ENCODE measurements around the gene PPP1R12C.

The PPP1R12C gene

DNA sequence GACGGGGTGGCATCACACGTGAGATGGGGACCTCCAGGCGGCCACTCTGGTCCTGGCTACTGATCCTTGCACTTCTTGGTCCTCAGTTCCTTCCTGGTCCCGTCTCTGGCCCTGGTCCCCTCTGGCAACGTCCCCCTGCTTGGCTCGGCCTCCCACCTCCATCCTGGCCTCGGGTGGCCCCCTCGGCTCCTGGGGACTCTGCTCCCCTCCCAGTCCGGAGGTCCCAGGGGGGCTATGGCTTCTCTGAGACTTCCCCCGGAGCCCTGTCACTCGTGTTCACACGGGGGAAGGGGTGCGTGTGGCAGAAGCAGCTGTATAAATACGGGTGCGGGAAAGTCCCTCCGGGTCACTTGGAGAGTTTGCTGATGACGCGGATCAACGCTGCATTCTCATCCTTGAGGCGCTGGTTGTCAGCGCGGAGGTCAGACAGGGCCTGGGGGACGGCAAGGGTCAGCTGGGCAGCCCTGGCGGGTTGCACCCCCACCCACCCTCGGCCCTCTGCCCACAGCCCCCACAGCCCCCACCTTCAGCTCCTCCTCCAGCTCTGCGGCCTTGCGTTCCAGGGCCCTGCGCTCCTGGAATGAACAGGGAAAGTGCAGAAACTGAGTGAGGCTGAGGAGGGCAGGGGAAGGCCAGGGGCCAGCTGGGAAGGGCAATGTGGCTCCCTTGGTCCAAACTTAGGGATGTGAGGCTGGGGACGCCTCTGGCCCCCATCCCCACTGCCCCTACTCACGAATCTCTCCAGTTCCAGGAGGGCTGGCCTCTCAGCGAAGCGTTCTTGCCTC lies 26.1 kb downstream of the PPP1R12C start:
- in situ Hi-C loops (cut with MboI; ENCODE audit: low sequenced_read_pairs) = no loop called here

DNA sequence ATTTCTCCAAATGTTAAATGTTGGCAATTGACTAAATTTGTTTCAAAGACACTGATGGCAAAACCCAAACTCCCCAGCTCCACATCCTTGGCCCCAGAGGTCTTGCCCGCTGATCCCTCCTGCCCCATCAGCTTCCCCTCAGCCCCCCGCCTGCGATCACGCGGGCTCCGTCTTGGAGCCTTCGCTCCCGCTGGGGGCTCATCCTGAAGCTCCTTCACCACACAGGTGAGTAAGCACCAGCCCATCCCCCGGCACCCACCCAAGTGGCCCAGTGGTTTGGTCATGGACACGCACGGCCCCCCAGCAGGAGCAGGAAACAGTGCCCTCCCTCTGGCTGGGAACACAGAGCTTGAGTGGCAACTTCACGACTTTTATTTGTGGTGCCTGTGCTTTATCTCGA lies 26.9 kb downstream of the PPP1R12C start:
- in situ Hi-C loops (cut with MboI; ENCODE audit: low sequenced_read_pairs) = no loop called here

DNA sequence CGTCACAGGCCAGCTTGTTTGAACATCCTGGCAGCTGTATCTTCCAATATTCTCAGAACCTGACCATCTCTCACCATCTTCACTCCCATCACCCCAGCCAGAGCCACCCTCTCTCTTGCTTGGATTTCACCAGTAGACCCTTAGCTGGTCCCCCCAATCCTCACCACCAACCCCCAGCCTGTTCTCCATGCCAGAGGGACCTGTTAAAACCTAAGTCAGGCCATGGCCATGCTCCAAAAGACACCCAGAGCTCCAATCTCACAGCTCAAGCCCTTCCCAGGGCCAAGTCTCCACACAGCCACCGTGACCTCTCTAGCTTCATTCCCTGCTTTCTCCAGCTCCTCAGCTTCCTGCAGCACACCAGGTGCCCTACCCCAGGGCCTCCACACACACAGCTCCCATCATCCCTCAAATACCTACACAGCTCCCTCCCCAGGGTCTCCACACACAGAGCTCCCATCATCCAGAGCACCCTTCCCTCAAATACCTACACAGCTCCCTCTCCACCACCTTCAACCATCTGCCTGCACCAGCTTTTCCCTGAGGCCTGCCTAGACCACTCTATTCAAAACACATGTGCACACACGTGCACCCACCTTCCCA lies 28.0 kb downstream of the PPP1R12C start:
- in situ Hi-C loops (cut with MboI; ENCODE audit: low sequenced_read_pairs) = no loop called here

DNA sequence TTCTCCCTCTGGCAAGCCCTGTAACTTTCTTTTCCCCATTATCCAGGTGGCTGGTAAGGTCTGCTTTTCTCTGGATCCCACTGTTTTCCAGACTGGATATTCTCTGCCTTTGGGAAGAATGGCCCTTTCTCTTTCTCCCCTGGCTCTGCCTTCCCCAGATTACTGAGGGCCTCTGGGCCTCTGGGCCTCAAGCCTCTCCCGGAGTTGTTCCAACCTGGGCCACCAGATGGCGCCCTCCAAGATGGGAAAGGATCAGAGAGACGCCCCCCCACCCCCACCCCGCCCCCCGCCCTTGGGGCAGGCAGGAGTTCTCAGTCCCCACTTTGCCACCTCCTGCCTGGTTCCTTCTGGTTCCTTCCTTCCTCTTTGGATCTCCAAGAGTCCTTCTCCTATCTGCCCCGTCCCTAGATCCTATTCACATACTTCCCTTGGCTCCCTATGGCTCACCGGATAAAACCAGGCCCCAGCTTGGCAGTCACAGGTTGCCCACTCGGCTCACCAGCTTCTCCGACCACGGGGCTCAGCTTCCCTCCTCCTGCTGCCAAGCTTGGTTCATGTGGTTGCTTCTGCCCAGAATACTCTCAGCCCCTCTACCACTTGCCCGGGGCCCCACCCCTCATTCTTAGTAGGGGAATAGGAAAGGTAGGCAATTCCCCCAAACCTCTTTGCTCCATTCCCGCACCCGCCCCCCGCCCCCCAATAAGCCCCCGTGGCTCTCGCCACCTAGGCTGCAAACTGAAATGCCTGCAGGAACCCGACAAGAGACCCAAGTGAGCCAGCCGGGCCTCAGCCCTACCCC lies 28.7 kb downstream of the PPP1R12C start:
- in situ Hi-C loops (cut with MboI; ENCODE audit: low sequenced_read_pairs) = no loop called here

DNA sequence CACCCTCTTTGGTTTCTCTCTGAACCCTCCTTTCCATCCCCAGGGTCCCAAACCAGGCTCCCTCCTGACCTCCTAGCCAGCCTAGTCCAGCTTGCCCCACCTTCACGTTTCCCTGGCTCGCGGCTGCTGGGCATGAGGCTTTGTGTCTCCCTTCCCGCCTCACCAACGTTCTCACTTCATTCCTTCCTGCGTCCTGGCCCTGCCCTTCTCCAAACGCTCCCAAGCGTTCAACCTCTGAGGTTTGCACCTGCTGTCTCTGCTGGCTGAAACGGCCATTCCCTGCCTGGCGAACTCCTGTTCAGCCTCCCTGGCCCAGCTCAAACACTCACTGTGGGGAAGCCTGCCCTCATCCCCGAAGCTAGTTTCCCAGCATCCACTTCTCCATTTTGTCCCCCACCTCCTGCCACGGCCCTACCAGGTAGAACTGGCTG lies 29.4 kb downstream of the PPP1R12C start:
- in situ Hi-C loops (cut with MboI; ENCODE audit: low sequenced_read_pairs) = no loop called here

DNA sequence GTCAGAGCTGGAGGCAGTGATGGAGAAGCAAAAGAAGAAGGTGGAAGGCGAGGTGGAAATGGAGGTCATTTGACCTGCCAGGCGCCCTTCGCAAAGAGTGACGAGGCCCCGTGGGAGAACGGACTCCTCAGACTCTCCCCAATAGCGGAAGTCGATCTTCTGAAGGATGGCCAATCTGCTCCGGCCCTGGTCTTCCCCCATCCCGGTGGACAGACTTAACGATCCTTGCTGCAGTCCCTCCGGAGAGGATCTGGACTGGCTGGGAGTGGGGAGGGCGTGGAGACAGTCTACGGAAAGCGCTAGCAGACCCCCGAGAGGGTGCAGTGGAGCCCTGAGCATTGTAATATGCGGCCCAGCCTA lies 29.9 kb downstream of the PPP1R12C start:
- in situ Hi-C loops (cut with MboI; ENCODE audit: low sequenced_read_pairs) = no loop called here

DNA sequence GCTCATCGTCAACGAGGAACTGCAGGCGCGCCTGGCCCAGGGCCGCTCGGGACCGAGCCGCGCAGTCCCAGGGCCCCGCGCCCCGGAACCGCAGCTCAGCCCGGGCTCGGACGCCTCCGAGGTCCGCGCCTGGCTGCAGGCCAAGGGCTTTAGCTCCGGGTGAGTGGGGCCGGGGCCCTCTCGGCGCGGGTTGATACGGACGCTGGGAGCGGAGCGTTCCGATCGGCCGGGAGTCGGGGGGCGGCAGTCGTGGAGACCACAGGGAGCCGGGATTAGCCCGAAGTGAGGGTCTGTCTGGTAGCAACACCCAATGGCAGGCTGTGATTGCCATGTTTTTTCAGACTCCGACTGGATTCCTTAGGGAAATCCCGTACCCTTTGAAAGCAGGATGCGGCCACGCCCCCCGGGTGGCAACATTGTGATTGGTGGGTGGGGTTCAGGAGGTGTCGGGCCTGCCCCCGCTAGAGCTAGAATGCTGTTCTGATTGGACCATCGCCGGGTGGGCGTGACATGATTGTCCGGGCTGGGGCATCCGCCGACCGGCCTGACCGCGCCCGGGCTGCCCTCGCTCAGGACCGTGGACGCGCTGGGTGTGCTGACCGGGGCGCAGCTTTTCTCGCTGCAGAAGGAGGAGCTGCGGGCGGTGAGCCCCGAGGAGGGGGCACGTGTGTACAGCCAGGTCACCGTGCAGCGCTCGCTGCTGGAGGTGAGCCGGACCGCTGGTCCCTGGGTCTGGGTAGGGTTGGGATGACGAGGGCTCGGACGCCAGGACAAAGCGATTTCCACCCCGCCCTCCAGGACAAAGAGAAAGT lies 30.5 kb downstream of the PPP1R12C start:
- in situ Hi-C loops (cut with MboI; ENCODE audit: low sequenced_read_pairs) = no loop called here

DNA sequence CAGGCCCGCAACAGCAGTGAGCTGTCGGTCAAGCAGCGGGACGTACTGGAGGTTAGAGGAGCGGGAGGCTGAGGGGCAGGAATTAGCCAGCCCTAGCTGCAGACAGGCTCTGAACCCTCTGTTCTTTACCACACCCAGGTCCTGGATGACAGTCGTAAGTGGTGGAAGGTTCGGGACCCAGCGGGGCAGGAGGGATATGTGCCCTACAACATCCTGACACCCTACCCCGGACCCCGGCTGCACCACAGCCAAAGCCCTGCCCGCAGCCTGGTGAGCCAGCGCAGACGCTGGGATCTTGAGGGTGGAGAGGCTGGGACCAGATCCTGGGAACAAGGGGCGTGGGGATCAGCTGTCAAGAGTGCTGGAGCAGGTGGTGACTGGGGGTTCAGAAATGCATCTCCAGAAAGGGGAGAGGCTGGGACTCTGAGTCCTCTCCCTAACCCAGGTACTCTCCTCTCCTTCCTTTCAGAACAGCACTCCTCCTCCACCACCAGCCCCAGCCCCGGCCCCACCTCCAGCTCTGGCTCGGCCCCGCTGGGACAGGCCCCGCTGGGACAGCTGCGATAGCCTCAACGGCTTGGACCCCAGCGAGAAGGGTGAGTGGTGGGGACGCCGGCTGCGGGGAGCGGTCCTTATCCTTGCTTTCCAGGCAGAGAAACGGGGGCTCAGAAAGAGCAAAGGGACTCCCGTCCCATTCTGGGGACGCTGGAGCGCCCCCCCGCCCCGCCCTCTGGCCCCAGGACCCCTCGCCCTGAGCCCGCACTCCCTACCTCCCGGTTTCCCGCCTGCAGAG lies 31.3 kb downstream of the PPP1R12C start:
- in situ Hi-C loops (cut with MboI; ENCODE audit: low sequenced_read_pairs) = no loop called here

DNA sequence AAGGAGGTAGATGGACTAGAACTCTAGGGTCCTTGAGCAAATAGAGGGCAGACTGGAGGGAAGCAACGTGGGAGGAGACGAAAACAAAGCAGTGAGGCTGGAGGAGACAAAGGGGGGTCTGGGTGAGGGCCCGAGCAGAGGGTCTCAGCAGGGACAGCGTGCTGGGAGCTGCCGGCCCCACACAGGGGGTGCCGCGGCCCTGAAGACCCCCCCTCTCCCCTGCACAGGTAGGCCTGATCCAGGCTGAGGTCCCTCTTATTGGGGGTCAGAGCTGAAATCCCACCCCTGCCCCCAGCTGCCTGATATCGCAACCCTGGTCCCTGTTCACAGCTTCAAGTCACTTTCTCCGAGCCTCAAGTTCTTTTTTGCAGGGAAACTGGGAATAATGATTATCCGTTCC lies 33.0 kb downstream of the PPP1R12C start:
- in situ Hi-C loops (cut with MboI; ENCODE audit: low sequenced_read_pairs) = no loop called here

DNA sequence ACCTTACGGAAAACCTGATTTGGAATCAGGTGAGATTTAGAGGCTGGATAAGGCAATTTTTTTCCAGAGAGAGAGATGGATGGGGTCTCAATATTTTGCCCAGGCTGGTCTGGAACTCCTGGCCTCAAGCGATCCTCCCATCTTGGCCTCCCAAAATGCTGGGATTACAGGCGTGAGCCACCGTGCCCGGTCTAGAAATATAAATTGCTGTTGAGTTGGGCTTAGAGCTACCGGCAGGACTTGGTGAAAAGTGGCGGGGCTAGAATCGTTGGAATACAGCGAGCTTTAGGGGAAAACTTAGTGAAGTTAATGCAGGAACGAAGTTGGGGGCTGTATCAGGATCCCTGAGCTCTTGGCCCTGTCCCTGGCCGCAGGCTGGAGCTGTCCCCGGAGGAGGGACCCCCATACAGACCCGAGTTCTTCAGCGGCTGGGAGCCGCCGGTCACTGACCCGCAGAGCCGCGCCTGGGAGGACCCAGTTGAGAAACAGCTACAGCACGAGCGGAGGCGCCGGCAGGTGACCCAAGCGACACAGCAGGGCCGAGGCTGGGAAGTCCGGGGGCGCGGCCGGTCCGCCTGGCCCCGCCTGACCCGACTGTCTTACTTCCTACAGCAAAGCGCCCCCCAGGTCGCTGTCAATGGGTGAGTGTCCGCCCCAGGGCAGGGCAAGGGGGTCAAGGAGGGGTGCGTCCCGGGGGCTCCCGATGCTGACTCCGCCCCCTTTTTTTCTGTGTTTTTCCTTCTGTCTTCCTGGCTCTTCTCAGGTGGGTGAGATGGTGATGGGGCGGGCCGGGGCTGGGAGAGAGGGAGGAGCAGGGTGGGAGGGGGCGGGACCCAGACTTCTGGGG lies 34.2 kb downstream of the PPP1R12C start:
- in situ Hi-C loops (cut with MboI; ENCODE audit: low sequenced_read_pairs) = no loop called here

DNA sequence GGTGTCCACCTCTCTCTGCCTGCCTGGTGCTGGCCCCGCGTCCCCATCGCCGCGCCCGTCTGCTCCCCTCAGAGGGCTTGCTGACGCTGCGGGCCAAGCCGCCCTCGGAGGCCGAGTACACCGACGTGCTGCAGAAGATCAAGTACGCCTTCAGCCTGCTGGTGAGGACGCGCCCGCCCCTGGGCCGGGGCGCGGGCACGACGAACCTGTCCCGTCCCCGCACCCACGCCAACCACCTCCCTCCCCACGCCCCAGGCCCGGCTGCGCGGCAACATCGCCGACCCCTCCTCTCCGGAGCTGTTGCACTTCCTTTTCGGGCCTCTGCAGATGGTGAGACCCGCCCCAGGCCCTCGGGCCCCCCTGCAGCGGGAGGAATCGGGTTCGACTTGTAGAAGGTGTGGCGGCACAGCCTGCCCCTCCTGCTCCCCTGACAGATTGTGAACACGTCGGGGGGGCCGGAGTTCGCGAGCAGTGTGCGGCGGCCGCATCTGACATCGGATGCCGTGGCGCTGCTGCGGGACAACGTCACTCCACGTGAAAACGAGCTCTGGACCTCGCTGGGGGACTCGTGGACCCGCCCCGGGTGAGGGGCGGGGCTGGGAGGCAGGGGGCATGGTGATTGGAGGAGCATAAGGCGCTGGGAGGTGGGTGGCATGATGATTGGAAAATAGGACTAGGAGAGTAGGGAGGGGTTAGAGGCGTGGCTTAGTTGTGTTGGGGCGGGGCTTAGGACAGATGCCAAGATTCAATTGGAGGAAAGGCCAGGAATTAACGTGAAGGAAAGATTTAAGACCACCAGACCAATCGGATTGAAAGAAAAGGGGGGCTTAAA lies 35.2 kb downstream of the PPP1R12C start:
- in situ Hi-C loops (cut with MboI; ENCODE audit: low sequenced_read_pairs) = no loop called here

DNA sequence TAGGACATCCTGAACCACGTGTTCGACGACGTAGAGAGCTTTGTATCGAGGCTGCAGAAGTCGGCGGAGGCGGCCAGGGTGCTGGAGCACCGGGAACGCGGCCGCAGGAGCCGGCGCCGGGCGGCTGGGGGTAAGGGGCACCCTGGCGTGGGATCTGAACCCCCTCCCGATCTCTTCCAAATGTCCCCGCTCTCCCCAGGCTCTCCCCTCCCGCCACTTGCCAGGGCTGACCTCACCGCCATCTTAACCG lies 35.7 kb downstream of the PPP1R12C start:
- in situ Hi-C loops (cut with MboI; ENCODE audit: low sequenced_read_pairs) = no loop called here

DNA sequence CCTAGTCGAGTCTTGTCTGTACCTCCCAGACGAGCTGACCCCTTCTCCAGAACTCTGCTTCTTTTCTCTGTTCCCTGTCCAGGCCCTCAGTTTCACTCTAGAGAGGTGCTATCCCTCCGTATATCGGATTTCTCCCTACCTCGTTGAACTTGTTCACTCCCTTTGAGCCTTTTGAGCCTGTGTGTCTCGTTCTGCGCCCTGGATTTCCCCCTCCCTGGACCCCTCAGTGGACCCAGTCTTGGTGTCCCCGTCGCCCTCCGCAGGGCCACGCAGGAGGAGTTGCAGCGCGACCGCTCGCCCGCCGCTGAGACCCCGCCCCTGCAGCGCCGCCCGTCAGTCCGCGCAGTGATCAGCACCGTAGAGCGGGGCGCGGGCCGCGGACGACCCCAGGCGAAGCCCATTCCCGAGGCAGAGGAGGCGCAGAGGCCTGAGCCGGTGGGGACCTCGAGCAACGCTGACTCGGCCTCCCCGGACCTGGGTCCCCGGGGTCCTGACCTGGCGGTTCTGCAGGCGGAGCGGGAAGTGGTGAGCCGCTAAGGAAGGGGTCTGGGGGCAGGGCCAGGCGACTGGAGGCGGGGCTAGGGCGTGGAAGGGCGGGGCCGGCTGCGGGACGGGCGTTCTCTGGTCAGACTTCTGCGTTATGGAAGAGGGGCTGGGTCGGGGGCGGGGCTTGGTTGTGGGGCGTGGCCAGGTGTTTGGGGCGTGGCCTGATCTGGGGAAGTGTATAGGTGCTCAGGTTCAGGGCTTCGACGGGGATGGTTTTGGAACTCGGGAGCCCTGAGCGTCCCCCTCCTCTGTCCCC lies 36.3 kb downstream of the PPP1R12C start:
- in situ Hi-C loops (cut with MboI; ENCODE audit: low sequenced_read_pairs) = no loop called here

DNA sequence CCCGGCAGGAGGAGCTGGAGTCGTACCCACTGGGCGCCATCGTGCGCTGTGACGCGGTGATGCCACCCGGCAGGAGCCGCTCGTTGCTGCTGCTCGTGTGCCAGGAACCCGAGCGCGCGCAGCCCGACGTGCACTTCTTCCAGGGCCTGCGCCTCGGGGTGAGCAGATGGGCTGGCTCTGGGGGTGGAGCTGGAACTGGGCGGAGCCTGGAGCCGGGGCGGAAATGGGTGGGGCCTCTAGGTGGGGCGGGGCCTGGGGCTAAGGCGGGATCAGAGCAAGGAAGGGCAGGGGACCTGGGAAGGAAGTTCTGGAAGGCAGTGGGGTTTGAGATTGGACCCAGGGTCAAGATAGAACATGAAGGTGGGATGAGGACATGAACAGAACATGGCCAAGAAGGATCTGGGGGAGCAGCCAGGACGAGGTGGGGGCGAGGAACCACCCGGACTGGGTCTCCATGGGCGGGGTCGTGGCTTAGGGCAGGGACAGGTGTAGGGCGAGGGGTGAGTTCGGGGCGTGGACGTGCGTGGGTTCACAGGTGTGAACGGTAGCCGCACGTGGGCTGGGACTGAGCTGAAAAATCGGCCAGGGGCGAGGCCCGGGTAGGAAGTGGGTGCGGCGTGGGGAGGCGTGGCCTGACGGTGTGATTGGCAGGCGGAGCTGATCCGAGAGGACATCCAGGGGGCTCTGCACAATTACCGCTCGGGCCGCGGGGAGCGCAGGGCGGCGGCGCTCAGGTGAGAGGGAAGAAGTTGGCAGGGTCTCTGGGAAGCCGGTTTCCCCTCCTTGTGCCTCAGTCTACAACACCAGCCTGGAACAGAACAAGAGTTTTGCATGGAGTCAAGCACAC lies 37.1 kb downstream of the PPP1R12C start:
- in situ Hi-C loops (cut with MboI; ENCODE audit: low sequenced_read_pairs) = no loop called here

DNA sequence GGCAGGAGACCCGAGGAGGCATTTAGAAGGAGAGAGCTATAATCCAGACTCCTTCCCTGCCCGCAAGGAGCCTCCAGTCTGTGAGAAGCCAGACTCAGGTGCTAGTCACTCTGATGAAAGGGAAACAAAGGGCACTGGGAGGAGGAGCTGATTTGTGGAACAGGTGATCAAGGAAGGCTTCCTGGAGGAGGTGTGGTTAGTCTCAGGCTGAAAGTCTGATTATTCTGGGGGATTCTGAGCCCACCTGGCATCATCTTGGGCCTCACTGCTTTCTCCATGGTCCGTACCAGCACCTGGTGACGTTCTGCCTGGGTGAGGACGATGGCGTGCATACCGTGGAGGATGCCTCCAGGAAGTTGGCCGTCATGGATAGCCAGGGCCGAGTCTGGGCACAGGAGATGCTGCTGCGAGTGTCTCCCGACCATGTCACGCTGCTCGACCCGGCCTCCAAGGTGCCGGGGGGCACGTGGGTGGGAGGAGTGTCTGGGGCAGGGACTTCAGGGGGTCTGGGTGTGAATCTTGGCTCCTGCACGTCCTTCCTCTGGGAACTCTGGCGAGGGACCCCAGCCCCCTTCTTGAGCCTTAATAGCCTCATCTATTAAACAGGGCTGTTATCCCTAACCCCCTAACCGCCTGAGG lies 37.9 kb downstream of the PPP1R12C start:
- in situ Hi-C loops (cut with MboI; ENCODE audit: low sequenced_read_pairs) = no loop called here

DNA sequence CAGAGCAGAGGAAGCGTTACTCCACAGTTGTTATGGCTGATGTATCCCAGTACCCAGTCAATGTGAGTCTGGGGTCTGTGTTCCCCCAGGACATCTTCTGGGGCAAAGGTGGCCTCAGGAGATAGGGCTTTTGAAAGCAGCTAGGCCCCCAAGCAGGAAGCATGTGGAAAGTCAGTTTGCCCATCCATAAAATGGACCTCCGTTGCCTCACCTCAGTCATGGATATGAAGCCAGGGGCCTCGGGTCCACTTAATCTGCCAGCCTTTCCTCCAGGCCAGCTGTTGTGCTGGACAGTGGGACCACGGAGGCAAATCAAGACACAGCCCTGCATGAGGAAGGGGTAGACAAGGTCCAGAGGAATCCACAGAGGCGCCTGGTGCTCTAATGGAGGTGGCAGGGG lies 38.4 kb downstream of the PPP1R12C start:
- in situ Hi-C loops (cut with MboI; ENCODE audit: low sequenced_read_pairs) = no loop called here

DNA sequence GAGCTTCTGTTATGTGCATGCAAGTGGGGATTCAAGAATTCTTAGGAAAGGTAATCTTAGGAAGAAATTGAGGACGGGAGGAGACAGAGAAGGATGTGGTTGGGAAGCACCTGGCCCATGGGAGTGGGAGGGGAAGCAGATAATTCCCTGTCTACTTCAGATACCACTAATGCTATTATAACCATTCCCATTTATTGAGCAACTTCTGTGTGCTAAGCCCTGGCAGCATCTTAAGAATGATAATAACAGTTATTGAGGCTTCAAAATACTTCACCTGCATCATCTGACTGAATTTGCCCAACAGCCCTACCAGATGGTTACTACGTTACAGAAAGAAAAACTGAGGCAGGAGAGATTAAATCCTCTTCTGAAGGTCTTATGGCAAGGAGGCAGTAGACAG lies 40.3 kb downstream of the PPP1R12C start:
- in situ Hi-C loops (cut with MboI; ENCODE audit: low sequenced_read_pairs) = no loop called here

All from hTERT RPE-1 (cell line).